Neural cell (in vitro differentiated cells): ENCODE results near the gene LGR4. TPM values are rescaled to one million over a fixed set of nuclear protein-coding genes. Genes with fewer than 3 reads are reported as not detected.

ENCODE experiments used
- H2AFZ ChIP-seq: fragments of 200-600, 300-800 bp; sonication (generic), shearing (Covaris generic); 2 replicates; pipeline ENCODE4 v1.6.0; 2014; ENCODE audit warnings: low read depth, mild to moderate bottlenecking, antibody characterized with exemption, low read length, moderate library complexity
- H3F3A ChIP-seq: fragments of 200-600 bp; shearing (Covaris generic); 2 replicates; pipeline ENCODE4 v1.6.1; 2016; ENCODE audit warnings: mild to moderate bottlenecking, moderate library complexity, mixed read lengths, antibody characterized with exemption, low read length; ENCODE audit not compliant: insufficient read depth, poor library complexity, severe bottlenecking
- H3K27ac ChIP-seq: fragments of 200-600, 300-800 bp; sonication (generic), shearing (Covaris generic); 2 replicates; pipeline ENCODE4 v1.5.1; 2014; ENCODE audit warnings: mild to moderate bottlenecking, low read length, moderate library complexity
- H3K27me3 ChIP-seq: fragments of 300-800, 200-600 bp; sonication (generic), shearing (Covaris generic); 2 replicates; pipeline ENCODE4 v1.6.0; 2014; ENCODE audit warnings: mild to moderate bottlenecking, low read depth, low read length, moderate library complexity; ENCODE audit not compliant: insufficient read depth
- H3K36me3 ChIP-seq: fragments of 300-800, 200-600 bp; sonication (generic), shearing (Covaris generic); 2 replicates; pipeline ENCODE4 v1.5.1; 2014; ENCODE audit warnings: mild to moderate bottlenecking, antibody characterized with exemption, low read length, moderate library complexity; ENCODE audit not compliant: insufficient read depth
- H3K4me2 ChIP-seq: fragments of 300-800, 200-600 bp; sonication (generic), shearing (Covaris generic); 2 replicates; pipeline ENCODE4 v1.6.0; 2014; ENCODE audit warnings: mild to moderate bottlenecking, low read length
- H3K4me3 ChIP-seq: fragments of 300-800, 200-600 bp; sonication (generic), shearing (Covaris generic); 2 replicates; pipeline ENCODE4 v1.5.1; 2014; ENCODE audit warnings: mild to moderate bottlenecking, low read length, moderate library complexity
- H3K79me2 ChIP-seq: fragments of 200-600 bp; shearing (Covaris generic); replicated peaks from 2 replicates; pipeline ENCODE4 v1.6.0; 2014; ENCODE audit warnings: mild to moderate bottlenecking, low read length, moderate library complexity; ENCODE audit not compliant: insufficient read depth
- H3K9ac ChIP-seq: fragments of 300-800, 200-600 bp; sonication (generic), shearing (Covaris generic); 2 replicates; pipeline ENCODE4 v1.6.1; 2016; ENCODE audit warnings: mild to moderate bottlenecking, low read length, mixed read lengths
- H3K9me2 ChIP-seq: fragments of 200-600 bp; shearing (Covaris generic); 2 replicates; pipeline ENCODE4 v1.6.1; 2016; ENCODE audit warnings: mild to moderate bottlenecking, low read length, mixed read lengths; ENCODE audit not compliant: insufficient read depth
- H3K9me3 ChIP-seq: fragments of 200-600, 300-800 bp; sonication (generic), shearing (Covaris generic); 2 replicates; pipeline ENCODE4 v1.6.1; 2016; ENCODE audit warnings: mild to moderate bottlenecking, mixed run types, low read length, moderate library complexity, mixed read lengths
- H4K20me1 ChIP-seq: fragments of 200-600 bp; shearing (Covaris generic); 2 replicates; pipeline ENCODE4 v1.6.1; 2016; ENCODE audit warnings: mild to moderate bottlenecking, mixed run types; ENCODE audit not compliant: insufficient read depth
- EP300 ChIP-seq: fragments of 450-650 bp; conservative IDR thresholded peaks from 2 replicates; pipeline ENCODE4 v1.6.1; 2014; ENCODE audit warnings: antibody characterized with exemption, mild to moderate bottlenecking, moderate library complexity; ENCODE audit not compliant: poor library complexity, severe bottlenecking
- EZH2 ChIP-seq: fragments of 200-600, 300-800 bp; shearing (Covaris generic), sonication (generic); IDR thresholded peaks from 2 replicates; pipeline ENCODE4 v1.6.1; 2014; ENCODE audit warnings: antibody characterized with exemption, low read length, borderline replicate concordance, mild to moderate bottlenecking; ENCODE audit not compliant: insufficient read depth, poor library complexity, severe bottlenecking
- MXI1 ChIP-seq: fragments of 450-650 bp; conservative IDR thresholded peaks from 2 replicates; pipeline ENCODE4 v1.6.1; 2014; ENCODE audit warnings: antibody characterized with exemption, mild to moderate bottlenecking; ENCODE audit not compliant: poor library complexity, severe bottlenecking
- POLR2AphosphoS5 ChIP-seq: IDR thresholded peaks from 2 replicates; pipeline ENCODE4 v1.6.1; 2012
- RAD21 ChIP-seq: fragments of 450-650 bp; conservative IDR thresholded peaks from 2 replicates; pipeline ENCODE4 v1.6.1; 2014; ENCODE audit warnings: antibody characterized with exemption, mild to moderate bottlenecking, moderate library complexity
- SMC3 ChIP-seq: fragments of 450-650 bp; conservative IDR thresholded peaks from 2 replicates; pipeline ENCODE4 v1.6.1; 2014; ENCODE audit warnings: antibody characterized with exemption, mild to moderate bottlenecking, moderate library complexity; ENCODE audit not compliant: poor library complexity
- TAF1 ChIP-seq: IDR thresholded peaks from 2 replicates; pipeline ENCODE4 v1.6.1; 2012; ENCODE audit warnings: low read depth
- polyA plus RNA-seq: library from polyadenylated mRNA; depleted of rRNA; stranded (reverse); fragments of >200 nt; gene quantifications from 2 replicates; pipeline ENCODE4 v1.2.3, GENCODE V29; 2014
- TF ChIP-seq, protein P1 (sequence below): IDR thresholded peaks from 2 replicates; pipeline ENCODE4 v1.6.1; 2012; ENCODE audit warnings: borderline replicate concordance
- TF ChIP-seq, protein P2 (sequence below): fragments of 450-650 bp; IDR thresholded peaks from 2 replicates; pipeline ENCODE4 v1.5.1; 2014; ENCODE audit warnings: antibody characterized with exemption, mild to moderate bottlenecking, moderate library complexity; ENCODE audit not compliant: poor library complexity, severe bottlenecking

Gene LGR4
- polyA plus RNA-seq, 1 donor from 2014 or later = 11.2 TPM

DNA sequence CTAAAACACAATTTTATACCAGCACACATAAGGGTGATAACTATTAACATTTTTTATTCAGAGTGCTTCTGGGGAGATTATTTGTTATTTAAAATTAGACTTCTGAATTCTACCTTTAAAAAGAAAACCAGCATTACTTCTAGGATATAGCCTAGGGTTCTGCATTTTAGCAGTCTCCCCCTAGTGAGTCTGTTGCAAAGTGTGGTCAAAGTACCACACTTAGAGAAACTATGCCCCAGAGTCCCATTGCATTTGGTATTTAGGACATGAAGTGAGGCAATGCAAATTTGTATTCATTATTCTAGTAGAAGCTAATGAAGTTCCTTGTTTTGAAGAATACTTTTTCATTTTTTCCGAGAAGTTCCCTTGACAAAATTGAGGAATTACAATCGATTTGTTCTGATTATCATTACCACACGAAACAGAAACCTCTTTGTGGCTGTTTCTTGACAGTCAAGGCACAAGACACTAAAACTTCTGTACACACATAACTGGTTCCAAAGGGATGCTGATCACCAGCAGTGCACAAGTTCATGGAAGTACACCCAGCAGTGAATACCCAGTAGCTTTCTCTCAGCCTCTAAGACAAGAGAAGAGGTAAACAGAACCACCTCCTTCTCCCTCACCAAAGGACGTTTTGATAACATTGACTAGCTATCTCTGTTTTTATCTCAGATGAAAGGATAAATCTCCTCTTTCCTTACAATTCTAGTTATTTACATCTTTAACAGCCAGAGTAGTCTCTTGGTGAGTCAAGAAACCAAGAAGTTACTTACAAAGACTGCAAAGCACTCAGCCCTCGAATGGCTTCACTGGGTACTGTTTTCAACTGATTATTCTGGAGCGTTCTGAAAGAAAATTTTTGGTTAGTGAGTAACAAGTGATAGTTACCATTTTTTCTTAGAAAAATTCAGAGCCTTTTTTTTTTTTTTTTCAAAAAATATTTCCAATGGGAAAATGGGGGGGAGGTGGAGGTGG is 82.0 kb downstream of the LGR4 start:
- Histone ChIP-seq H3K9ac (no peak overlapping the region), H3K27me3 (no peaks in the 10 kb centered on the region), H3K9me2 (no peaks in the 10 kb centered on the region), H3K36me3 (no peaks in the 10 kb centered on the region), H3K79me2 (no peaks in the 10 kb centered on the region), H4K20me1 (no peaks in the 10 kb centered on the region), H3K4me3 (no peak overlapping the region), H3F3A (no peaks in the 10 kb centered on the region), H3K4me2 (no peak overlapping the region), H2AFZ (no peak overlapping the region), H3K9me3 (no peaks in the 10 kb centered on the region), H3K27ac (no peak overlapping the region)
- TF ChIP-seq, protein P1, sequence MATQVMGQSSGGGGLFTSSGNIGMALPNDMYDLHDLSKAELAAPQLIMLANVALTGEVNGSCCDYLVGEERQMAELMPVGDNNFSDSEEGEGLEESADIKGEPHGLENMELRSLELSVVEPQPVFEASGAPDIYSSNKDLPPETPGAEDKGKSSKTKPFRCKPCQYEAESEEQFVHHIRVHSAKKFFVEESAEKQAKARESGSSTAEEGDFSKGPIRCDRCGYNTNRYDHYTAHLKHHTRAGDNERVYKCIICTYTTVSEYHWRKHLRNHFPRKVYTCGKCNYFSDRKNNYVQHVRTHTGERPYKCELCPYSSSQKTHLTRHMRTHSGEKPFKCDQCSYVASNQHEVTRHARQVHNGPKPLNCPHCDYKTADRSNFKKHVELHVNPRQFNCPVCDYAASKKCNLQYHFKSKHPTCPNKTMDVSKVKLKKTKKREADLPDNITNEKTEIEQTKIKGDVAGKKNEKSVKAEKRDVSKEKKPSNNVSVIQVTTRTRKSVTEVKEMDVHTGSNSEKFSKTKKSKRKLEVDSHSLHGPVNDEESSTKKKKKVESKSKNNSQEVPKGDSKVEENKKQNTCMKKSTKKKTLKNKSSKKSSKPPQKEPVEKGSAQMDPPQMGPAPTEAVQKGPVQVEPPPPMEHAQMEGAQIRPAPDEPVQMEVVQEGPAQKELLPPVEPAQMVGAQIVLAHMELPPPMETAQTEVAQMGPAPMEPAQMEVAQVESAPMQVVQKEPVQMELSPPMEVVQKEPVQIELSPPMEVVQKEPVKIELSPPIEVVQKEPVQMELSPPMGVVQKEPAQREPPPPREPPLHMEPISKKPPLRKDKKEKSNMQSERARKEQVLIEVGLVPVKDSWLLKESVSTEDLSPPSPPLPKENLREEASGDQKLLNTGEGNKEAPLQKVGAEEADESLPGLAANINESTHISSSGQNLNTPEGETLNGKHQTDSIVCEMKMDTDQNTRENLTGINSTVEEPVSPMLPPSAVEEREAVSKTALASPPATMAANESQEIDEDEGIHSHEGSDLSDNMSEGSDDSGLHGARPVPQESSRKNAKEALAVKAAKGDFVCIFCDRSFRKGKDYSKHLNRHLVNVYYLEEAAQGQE = no peak
- no peak for TF ChIP-seq SMC3
- TF ChIP-seq, protein P2, sequence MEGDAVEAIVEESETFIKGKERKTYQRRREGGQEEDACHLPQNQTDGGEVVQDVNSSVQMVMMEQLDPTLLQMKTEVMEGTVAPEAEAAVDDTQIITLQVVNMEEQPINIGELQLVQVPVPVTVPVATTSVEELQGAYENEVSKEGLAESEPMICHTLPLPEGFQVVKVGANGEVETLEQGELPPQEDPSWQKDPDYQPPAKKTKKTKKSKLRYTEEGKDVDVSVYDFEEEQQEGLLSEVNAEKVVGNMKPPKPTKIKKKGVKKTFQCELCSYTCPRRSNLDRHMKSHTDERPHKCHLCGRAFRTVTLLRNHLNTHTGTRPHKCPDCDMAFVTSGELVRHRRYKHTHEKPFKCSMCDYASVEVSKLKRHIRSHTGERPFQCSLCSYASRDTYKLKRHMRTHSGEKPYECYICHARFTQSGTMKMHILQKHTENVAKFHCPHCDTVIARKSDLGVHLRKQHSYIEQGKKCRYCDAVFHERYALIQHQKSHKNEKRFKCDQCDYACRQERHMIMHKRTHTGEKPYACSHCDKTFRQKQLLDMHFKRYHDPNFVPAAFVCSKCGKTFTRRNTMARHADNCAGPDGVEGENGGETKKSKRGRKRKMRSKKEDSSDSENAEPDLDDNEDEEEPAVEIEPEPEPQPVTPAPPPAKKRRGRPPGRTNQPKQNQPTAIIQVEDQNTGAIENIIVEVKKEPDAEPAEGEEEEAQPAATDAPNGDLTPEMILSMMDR = no peak
- TF ChIP-seq POLR2AphosphoS5 = no peak
- no peak for TF ChIP-seq TAF1
- TF ChIP-seq EP300 = no peak

DNA sequence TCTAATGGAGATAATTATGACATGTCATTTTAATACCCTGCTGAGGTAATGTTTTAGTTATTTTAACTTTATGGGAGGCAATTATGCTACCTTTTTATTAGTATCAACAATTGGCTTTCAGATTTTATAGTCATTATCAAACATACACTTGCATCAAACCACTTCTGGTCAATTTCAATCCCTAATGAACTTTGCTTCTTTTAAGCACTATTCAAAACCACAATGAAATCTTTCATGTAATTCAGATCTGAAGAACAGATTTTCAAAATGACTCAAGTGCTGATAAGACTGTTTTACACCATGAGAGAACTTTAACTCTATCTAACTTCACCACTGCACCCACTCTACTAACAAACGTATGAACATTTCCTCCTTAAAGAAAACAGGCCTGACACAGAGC is 83.7 kb downstream of the LGR4 start:
- Histone ChIP-seq H3K9me3 (no peaks in the 10 kb centered on the region), H3F3A (no peaks in the 10 kb centered on the region), H3K4me3 (no peak overlapping the region), H3K4me2 (no peak overlapping the region), H3K9ac (no peak overlapping the region), H3K27me3 (no peaks in the 10 kb centered on the region), H4K20me1 (no peaks in the 10 kb centered on the region), H3K9me2 (no peaks in the 10 kb centered on the region), H2AFZ (no peak overlapping the region), H3K79me2 (no peaks in the 10 kb centered on the region), H3K27ac (no peak overlapping the region), H3K36me3 (no peaks in the 10 kb centered on the region)
- TF ChIP-seq EZH2 = no peak
- TF ChIP-seq POLR2AphosphoS5 = no peak
- no peak for TF ChIP-seq SMC3
- TF ChIP-seq, protein P2 = no peak
- TF ChIP-seq TAF1 = no peak
- TF ChIP-seq, protein P1 = no peak
- TF ChIP-seq MXI1 = no peak
- no peak for TF ChIP-seq RAD21
- no peak for TF ChIP-seq EP300
